Adrenal gland (tissue), 19 donors: ENCODE measurements around the gene MOSPD2. TPM values are rescaled to one million over a fixed set of nuclear protein-coding genes. Genes with fewer than 3 reads are reported as not detected.
A peak's percentile ranks its signal among the peaks of the same experiment; 100 is the strongest.

ENCODE experiments used
- DNase-seq, 7 donors: peaks; one replicate each; pipeline ENCODE4 v3.0.0-alpha.2; 2019 to 2020
- H3K27ac ChIP-seq, 5 donors: fragments of 200-600 bp; sonication (generic) in 4 of 5; 1 replicate in 3 of 5; 2 replicates in 2 of 5; pipeline versions ENCODE4 v1.5.1 to v1.8.0; 2016 to 2020; ENCODE audit warnings: mild to moderate bottlenecking in 1 of 5
- H3K27me3 ChIP-seq: fragments of 200-600 bp; 2 replicates; pipeline ENCODE4 v1.8.0; 2021
- H3K36me3 ChIP-seq, 2 donors: fragments of 200-600 bp; replicated peaks in 1 of 2; 1 replicate in 1 of 2; 2 replicates in 1 of 2; pipeline versions ENCODE4 v1.5.1 to v1.8.0; 2018 to 2022
- H3K4me1 ChIP-seq, 2 donors: fragments of 200-600 bp; replicated peaks in 1 of 2; 1 replicate in 1 of 2; 2 replicates in 1 of 2; pipeline versions ENCODE4 v1.5.1 to v1.8.0; 2018 to 2021
- H3K4me3 ChIP-seq, 4 donors: fragments of 200-600 bp; sonication (generic) in 3 of 4; one replicate each; pipeline ENCODE4 v1.5.1; 2016 to 2018
- H3K9me3 ChIP-seq, 3 donors: fragments of 200-600 bp; sonication (generic) in 1 of 3; replicated peaks in 1 of 3; 1 replicate in 2 of 3; 2 replicates in 1 of 3; pipeline versions ENCODE4 v1.5.1 to v1.8.0; 2016 to 2021
- POLR2A ChIP-seq, 2 donors: fragments of 450-650 bp; IDR thresholded peaks; one replicate each; pipeline ENCODE4 v1.6.1; 2017; ENCODE audit warnings: antibody characterized with exemption in 2 of 2, mild to moderate bottlenecking in 2 of 2, moderate library complexity in 1 of 2
- WGBS, 4 donors: extraction: QIAGEN DNeasy Blood & Tissue Kit in 2 of 4; methylation state at CpG; one replicate each; pipeline versions ENCODE4 v1.1.5 to v1.1.7; 2013 to 2017; 5-methylcytosine and 5-hydroxymethylcytosine counted together
- intact Hi-C, 2 donors: fragments of 100-400 bp; cut with DNase I; formaldehyde crosslinking; loops; one replicate each; pipeline versions ENCODE4 v1.14.1 to v1.15.0; 2022 to 2023
- long read RNA-seq, 10 donors: library from polyadenylated mRNA in 3 of 10; unstranded in 2 of 10; stranded (forward) in 1 of 10; transcript quantifications; one replicate each; pipeline ENCODE4 v2.0.0 and lab custom pipeline, GENCODE V29; 2021 to 2026
- polyA plus RNA-seq, 3 donors: library from polyadenylated mRNA; stranded (reverse); fragments of 200-250 nt in 2 of 3; fragments of 350-450 nt in 1 of 3; fragmentation: Illumina TruSeq in 1 of 3; extraction: RNeasy Lipid Tissue Mini Kit (QIAGEN cat#74804) in 1 of 3; gene quantifications; one replicate each; pipeline ENCODE4 v1.2.3, GENCODE V29; 2013 to 2014
- total RNA-seq, 9 donors: library from RNA; depleted of rRNA in 4 of 9; stranded (reverse); fragments of >200 nt in 4 of 9; fragments of 120-200 nt in 1 of 9; fragmentation: NEBNext Ultra II Directional in 1 of 9; extraction: Animal tissue kit (Norgen Biotek cat#: 25700) in 1 of 9; gene quantifications; one replicate each; pipeline versions ENCODE4 v1.1.0 to v1.2.4, GENCODE V29; 2013 to 2023
- TF ChIP-seq, protein P1 (sequence below), 6 experiments: fragments of 450-650 bp in 4 of 6; fragments of 200-600 bp in 2 of 6; sonication (generic) in 1 of 6; IDR thresholded peaks; 1 replicate in 5 of 6; 2 replicates in 1 of 6; pipeline versions ENCODE4 v1.5.1 to v1.8.0; 2016 to 2021; ENCODE audit warnings: antibody characterized with exemption in 6 of 6, mild to moderate bottlenecking in 2 of 6, moderate library complexity in 1 of 6
- donor health status: healthy with polysubstance abuse.
- donor health status: Bipolar disorder and iron deficiency.
- donor health status: DM: yes; HTN: yes; CAD: no.
- donor health status: DM: no; HTN: no; CAD: no.
- donor health status: DM: no; HTN: no; CAD: no.
- donor health status: DM: yes; HTN: yes; CAD: no.

Gene MOSPD2
- total RNA-seq: 10 to 100 TPM in 7 of 9 donors, 1 to 10 TPM in 2; 6.2 to 29.0 (median 12.7) TPM
- polyA plus RNA-seq: 10 to 100 TPM in 1 of 3 donors, 1 to 10 TPM in 2; 2.8 to 17.4 (median 3.3) TPM
- long read RNA-seq, donor 1, full-length matches to known transcripts: 1 of 1 reads
- long read RNA-seq, donor 1, partial matches to known transcripts: 0 of 1 reads
- long read RNA-seq, donor 1, other reads (novel, unspliced or antisense): 0 of 1 reads
- long read RNA-seq, donor 2, full-length matches to known transcripts: 2 of 2 reads
- long read RNA-seq, donor 2, partial matches to known transcripts: 0 of 2 reads
- long read RNA-seq, donor 2, other reads (novel, unspliced or antisense): 0 of 2 reads
- long read RNA-seq, donor 3, full-length matches to known transcripts: 2 of 2 reads
- long read RNA-seq, donor 3, partial matches to known transcripts: 0 of 2 reads
- long read RNA-seq, donor 3, other reads (novel, unspliced or antisense): 0 of 2 reads
- long read RNA-seq, donor 4, full-length matches to known transcripts: 5 of 7 reads
- long read RNA-seq, donor 4, partial matches to known transcripts: 1 of 7 reads
- long read RNA-seq, donor 4, other reads (novel, unspliced or antisense): 1 of 7 reads
- long read RNA-seq, donor 5, full-length matches to known transcripts: 5 of 6 reads
- long read RNA-seq, donor 5, partial matches to known transcripts: 0 of 6 reads
- long read RNA-seq, donor 5, other reads (novel, unspliced or antisense): 1 of 6 reads
- long read RNA-seq, donor 6, full-length matches to known transcripts: 9 of 11 reads
- long read RNA-seq, donor 6, partial matches to known transcripts: 2 of 11 reads
- long read RNA-seq, donor 6, other reads (novel, unspliced or antisense): 0 of 11 reads
- long read RNA-seq, donor 7: 0 reads
- long read RNA-seq, donor 8, full-length matches to known transcripts: 4 of 4 reads
- long read RNA-seq, donor 8, partial matches to known transcripts: 0 of 4 reads
- long read RNA-seq, donor 8, other reads (novel, unspliced or antisense): 0 of 4 reads
- long read RNA-seq, donor 9, full-length matches to known transcripts: 2 of 2 reads
- long read RNA-seq, donor 9, partial matches to known transcripts: 0 of 2 reads
- long read RNA-seq, donor 9, other reads (novel, unspliced or antisense): 0 of 2 reads
- long read RNA-seq, donor 10, full-length matches to known transcripts: 3 of 3 reads
- long read RNA-seq, donor 10, partial matches to known transcripts: 0 of 3 reads
- long read RNA-seq, donor 10, other reads (novel, unspliced or antisense): 0 of 3 reads

DNA sequence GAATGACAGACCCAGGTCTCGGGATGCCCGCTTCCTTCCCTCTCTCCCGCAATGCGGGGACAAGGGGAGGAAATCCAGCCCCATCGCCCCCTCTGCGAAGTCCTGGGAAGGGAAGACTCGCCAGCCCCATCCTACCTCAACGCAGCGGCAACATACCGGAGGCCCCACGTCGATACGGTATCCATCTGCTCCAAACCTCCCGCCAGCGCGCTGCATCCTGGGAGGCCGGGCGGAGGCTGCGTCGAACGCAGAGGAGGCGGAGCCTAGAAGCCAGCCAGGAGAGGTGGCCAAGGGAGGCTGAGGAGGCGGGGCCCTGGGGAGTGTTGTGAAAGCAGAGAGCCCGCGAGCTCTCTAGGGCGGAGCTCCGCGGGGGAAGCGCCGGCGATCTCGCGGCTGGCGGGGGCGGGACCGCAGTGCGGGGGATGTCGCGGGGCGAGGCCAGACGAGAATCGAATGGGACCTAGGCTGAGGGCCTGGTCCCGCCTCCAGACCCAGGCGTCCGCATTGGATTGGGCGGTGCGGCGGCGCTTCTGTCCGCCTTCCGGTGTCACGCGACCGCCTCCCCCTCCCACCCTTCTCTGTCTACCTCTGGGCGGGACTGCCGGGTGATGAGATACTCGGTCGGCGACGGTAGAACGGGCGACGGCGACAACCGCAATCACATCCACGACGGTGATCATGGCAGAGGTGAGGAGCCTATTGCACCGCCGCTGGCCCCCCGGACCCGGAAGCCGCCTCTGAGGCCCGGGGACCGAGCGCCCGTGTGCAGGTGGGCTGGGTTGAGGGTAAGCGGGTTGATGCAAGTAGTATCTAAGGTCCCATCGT, at the start of gene MOSPD2, which contains the start of gene FANCB:
TSS of gene MOSPD2 (plus strand) at position 571 of the 825 bp plus-strand sequence. CDS start at position 679, 108 bp downstream.
TSS of gene FANCB (minus strand) at position 219 of the 825 bp plus-strand sequence. CDS start 7,559 bp downstream, outside the sequence.
- TF ChIP-seq, protein P1, sequence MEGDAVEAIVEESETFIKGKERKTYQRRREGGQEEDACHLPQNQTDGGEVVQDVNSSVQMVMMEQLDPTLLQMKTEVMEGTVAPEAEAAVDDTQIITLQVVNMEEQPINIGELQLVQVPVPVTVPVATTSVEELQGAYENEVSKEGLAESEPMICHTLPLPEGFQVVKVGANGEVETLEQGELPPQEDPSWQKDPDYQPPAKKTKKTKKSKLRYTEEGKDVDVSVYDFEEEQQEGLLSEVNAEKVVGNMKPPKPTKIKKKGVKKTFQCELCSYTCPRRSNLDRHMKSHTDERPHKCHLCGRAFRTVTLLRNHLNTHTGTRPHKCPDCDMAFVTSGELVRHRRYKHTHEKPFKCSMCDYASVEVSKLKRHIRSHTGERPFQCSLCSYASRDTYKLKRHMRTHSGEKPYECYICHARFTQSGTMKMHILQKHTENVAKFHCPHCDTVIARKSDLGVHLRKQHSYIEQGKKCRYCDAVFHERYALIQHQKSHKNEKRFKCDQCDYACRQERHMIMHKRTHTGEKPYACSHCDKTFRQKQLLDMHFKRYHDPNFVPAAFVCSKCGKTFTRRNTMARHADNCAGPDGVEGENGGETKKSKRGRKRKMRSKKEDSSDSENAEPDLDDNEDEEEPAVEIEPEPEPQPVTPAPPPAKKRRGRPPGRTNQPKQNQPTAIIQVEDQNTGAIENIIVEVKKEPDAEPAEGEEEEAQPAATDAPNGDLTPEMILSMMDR (IDR thresholded peaks at IDR 0.05): no peak
- TF ChIP-seq POLR2A (IDR thresholded peaks at IDR 0.05): peak in 1 of 2 donors; percentile 59
- intact Hi-C loops: no loop called here
- no peaks in the 10 kb centered on the region for H3K9me3 ChIP-seq
- no peaks in the 10 kb centered on the region for H3K27me3 ChIP-seq
- WGBS, 4 donors: 0 to 31% (median 15%) methylated on average over 10 to 77 of the region's 78 CpGs
- no peaks in the 10 kb centered on the region for H3K36me3 ChIP-seq
- peaks cover 0 to 7% of the 10 kb centered on the region in 2 donors for H3K4me1 ChIP-seq
- H3K27ac ChIP-seq: peak within 1 kb of the TSS in 4 of 5 donors; percentile 53 to 89 (median 76)
- H3K4me3 ChIP-seq: peak within 1 kb of the TSS in 3 of 4 donors; percentile 48 to 77 (median 48)
- DNase-seq: peak; percentile 92 to 97 (median 94)

DNA sequence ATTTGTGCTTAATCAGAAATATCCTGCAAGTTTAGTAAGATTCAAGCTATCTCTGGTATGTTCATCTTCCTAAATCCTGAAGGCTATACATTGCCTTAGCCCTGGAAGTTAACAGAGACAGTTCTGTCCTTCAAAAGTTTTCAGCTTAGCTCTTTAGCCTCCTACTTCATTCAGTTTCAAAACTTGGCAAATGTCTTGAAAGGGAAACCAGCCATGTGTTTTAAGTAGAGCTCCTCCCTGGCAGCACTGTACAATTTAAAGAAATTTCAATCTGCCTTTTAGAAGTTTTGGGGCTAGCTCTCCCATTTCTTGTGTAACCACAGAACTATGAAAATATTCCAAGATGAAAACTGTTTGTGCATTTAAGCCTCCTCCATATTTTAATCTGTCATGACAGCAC, 47.4 kb upstream of the MOSPD2 start:
- H3K27me3 ChIP-seq: no peaks in the 10 kb centered on the region
- intact Hi-C loops: no loop called here
- H3K27ac ChIP-seq: no peak overlapping the region
- H3K4me1 ChIP-seq: no peaks in the 10 kb centered on the region
- no peak for DNase-seq
- H3K9me3 ChIP-seq: no peaks in the 10 kb centered on the region
- H3K4me3 ChIP-seq: no peak overlapping the region
- H3K36me3 ChIP-seq: no peaks in the 10 kb centered on the region
- TF ChIP-seq, protein P1 (IDR thresholded peaks at IDR 0.05): no peak
- no peak for TF ChIP-seq POLR2A (IDR thresholded peaks at IDR 0.05)

DNA sequence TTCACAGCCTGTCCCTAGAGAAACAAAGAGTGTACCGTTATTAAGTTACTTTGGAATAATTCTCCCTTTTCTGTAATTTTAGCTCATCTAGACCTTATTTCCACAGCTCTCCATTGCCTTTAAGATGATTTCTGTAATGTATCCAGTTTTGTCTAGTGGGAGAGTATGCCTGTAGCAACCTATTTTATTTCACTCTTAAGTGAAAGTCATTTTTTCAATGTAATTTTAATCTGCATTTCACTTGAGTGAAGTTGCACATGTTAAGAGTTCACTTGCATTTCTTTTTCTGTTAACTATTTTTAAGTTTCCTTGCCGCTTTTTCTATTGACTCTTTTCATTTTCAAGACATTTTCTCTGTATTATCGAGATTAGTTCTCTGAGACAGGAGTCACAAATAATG, 46.9 kb upstream of the MOSPD2 start:
- DNase-seq: no peak
- Histone ChIP-seq H3K36me3 (no peaks in the 10 kb centered on the region), H3K4me3 (no peak overlapping the region), H3K4me1 (no peaks in the 10 kb centered on the region), H3K27me3 (no peaks in the 10 kb centered on the region), H3K9me3 (no peaks in the 10 kb centered on the region), H3K27ac (no peak overlapping the region)
- 57 to 86% (median 67%) methylated on average over 3 of the region's 3 CpGs for WGBS, 4 donors
- intact Hi-C loops: no loop called here
- TF ChIP-seq POLR2A (IDR thresholded peaks at IDR 0.05): no peak
- TF ChIP-seq, protein P1 (IDR thresholded peaks at IDR 0.05): no peak
